NCI-H1930 (cell line): ENCODE results near the gene PPARA.
"Not testable (repeated sequence)": the region's sequence is repeated elsewhere in the genome, so short reads cannot be mapped to it uniquely, and the experiment has no call there.

Experiments
- DNase-seq, 2 experiments: peaks; one replicate each; lab custom pipeline; 2025; lab: John Stamatoyannopoulos, UW

PPARA gene

GRCh38 chr22:46244771-46245170, 94.4 kb downstream of the PPARA start:
- no peak for DNase-seq

- no peak for DNase-seq
Measured at GRCh38 chr22:46245511-46245910, 95.2 kb downstream of the PPARA start.

GRCh38 chr22:46246178-46246577, 95.9 kb downstream of the PPARA start:
- DNase-seq: no peak

GRCh38 chr22:46247443-46247975, 97.2 kb downstream of the PPARA start:
- DNase-seq: no peak

- peak; percentile 69 to 85 for DNase-seq
Measured at GRCh38 chr22:46250035-46250782, 99.9 kb downstream of the PPARA start, which contains the start of gene CDPF1. Gene CDPF1 (minus strand): TSS chr22:46250293. CDS start chr22:46248284, 2,009 bp downstream.

GRCh38 chr22:46250783-46251125, 100.4 kb downstream of the PPARA start:
- DNase-seq: no peak

- DNase-seq: no peak
Measured at GRCh38 chr22:46251266-46251665, 100.9 kb downstream of the PPARA start.

GRCh38 chr22:46251816-46252380, 101.6 kb downstream of the PPARA start:
- no peak for DNase-seq

- DNase-seq: no peak
Measured at GRCh38 chr22:46256358-46256958, 106.1 kb downstream of the PPARA start.

GRCh38 chr22:46259374-46259773, 109.0 kb downstream of the PPARA start:
- DNase-seq: no peak

- DNase-seq: no peak
Measured at GRCh38 chr22:46260038-46260437, 109.7 kb downstream of the PPARA start.

GRCh38 chr22:46262449-46263215, 112.3 kb downstream of the PPARA start:
- peak; percentile 64 to 78 for DNase-seq

GRCh38 chr22:46263216-46263590, 112.9 kb downstream of the PPARA start, which contains the start of gene PKDREJ:
Gene PKDREJ (minus strand): TSS chr22:46263343. CDS start chr22:46263322, 21 bp downstream.
- no peak for DNase-seq

- not testable (repeated sequence) for DNase-seq
Measured at GRCh38 chr22:46264520-46264919, 114.2 kb downstream of the PPARA start.

- not testable (repeated sequence) for DNase-seq
Measured at GRCh38 chr22:46265627-46266026, 115.3 kb downstream of the PPARA start.

- DNase-seq: peak; percentile 45 to 72
Measured at GRCh38 chr22:46267431-46268279, 117.3 kb downstream of the PPARA start, which contains the start of gene TTC38. Gene TTC38 (plus strand): TSS chr22:46268008. CDS start chr22:46268040, 32 bp downstream.

GRCh38 chr22:46269564-46269963, 119.2 kb downstream of the PPARA start:
- no peak for DNase-seq

GRCh38 chr22:46272196-46272595, 121.9 kb downstream of the PPARA start:
- no peak for DNase-seq

- no peak for DNase-seq
Measured at GRCh38 chr22:46272762-46273431, 122.6 kb downstream of the PPARA start.

GRCh38 chr22:46273432-46274148, 123.3 kb downstream of the PPARA start:
- no peak for DNase-seq
